ENCODE data around the gene RUVBL2.

RUVBL2 gene

DNA sequence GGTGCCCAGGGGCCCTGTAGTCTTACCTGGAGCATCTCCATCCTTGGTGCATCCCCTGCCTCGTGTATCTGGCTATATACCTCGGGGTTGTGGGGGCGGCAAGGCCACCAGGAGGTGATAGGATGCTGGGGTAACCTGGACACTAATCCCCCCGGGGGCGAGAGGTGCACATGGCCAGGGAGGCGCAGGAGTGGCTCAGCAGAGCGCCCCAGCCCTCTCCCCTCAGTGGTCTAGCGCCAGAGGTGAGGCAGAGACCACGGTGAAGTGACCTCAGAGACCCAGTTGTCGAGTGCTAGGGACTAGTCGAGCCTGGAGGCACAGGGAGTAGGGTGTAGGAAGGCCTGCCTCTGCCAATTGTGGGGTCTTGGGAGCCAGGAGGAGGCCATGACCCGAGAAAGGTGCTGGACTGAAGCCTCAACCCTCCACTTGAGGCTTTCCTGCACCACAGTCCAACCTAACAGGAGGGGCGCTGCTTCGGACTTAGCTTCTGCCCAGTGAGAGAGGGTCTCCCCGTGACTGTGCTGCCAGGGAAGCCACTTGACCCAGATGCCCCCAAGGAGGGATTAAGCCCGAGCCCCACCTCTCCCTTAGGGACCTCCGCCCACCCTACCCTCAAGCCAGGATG lies 23.5 kb downstream of the RUVBL2 start, which contains the start of gene LHB:
Gene LHB, minus strand, starts transcription at position 51 of the 625 bp plus-strand sequence. Its CDS starts 10 bp downstream, at position 41.
- TF ChIP-seq SIN3A (IDR thresholded peaks at IDR 0.05; ENCODE audit: borderline replicate concordance, insufficient read depth, low read length): no peak
- no peak for TF ChIP-seq TAF1 (IDR thresholded peaks at IDR 0.05; ENCODE audit: borderline replicate concordance, insufficient read depth, low read length)
- no peak for TF ChIP-seq FOXP2 (optimal IDR thresholded peaks at IDR 0.05; ENCODE audit: borderline replicate concordance, extremely low read depth, extremely low read length, insufficient read depth)
- no peak; the same call in 1 of the 2 replicates for TF ChIP-seq POLR2AphosphoS5 (IDR thresholded peaks at IDR 0.05; ENCODE audit: low read depth, low read length)
- TF ChIP-seq, protein P1, sequence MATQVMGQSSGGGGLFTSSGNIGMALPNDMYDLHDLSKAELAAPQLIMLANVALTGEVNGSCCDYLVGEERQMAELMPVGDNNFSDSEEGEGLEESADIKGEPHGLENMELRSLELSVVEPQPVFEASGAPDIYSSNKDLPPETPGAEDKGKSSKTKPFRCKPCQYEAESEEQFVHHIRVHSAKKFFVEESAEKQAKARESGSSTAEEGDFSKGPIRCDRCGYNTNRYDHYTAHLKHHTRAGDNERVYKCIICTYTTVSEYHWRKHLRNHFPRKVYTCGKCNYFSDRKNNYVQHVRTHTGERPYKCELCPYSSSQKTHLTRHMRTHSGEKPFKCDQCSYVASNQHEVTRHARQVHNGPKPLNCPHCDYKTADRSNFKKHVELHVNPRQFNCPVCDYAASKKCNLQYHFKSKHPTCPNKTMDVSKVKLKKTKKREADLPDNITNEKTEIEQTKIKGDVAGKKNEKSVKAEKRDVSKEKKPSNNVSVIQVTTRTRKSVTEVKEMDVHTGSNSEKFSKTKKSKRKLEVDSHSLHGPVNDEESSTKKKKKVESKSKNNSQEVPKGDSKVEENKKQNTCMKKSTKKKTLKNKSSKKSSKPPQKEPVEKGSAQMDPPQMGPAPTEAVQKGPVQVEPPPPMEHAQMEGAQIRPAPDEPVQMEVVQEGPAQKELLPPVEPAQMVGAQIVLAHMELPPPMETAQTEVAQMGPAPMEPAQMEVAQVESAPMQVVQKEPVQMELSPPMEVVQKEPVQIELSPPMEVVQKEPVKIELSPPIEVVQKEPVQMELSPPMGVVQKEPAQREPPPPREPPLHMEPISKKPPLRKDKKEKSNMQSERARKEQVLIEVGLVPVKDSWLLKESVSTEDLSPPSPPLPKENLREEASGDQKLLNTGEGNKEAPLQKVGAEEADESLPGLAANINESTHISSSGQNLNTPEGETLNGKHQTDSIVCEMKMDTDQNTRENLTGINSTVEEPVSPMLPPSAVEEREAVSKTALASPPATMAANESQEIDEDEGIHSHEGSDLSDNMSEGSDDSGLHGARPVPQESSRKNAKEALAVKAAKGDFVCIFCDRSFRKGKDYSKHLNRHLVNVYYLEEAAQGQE (IDR thresholded peaks at IDR 0.05; ENCODE audit: insufficient read depth in 1 of 2, low read depth in 2 of 2, low read length in 2 of 2): no peak

DNA sequence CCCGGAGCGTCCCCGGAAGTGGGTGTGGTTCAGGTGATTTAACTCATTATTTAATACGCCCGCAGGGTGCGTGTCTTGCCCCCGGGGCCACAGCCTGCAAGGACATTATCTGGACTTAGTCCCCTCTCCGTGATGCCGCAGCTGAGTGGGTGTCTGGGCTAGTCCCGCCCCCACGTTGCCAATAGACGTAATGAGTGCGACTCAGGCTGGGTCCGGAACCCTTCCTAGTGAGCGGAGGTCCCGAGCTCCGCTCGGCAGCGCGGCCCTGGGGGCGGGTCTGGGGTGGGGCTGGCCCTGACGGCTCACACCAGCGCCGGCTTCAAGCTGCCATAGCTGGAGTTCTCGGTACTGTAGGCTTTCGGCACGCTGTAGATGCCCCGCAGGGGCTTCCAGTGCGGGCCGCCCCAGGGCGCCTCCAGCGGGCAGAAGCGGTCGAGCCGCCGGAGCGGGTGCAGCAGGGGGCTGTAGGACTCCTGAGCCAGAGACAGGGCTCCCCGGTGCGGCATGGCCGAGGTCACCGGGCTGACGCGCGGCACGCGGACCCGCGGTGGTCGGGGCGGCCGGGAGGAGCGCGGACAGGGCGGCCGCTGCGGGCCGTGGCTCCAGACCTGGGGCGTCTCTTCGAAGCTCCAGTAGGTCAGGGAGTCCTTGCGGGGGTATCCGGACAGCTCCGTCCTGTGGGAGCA lies 24.1 kb downstream of the RUVBL2 start:
- TF ChIP-seq TAF1 (IDR thresholded peaks at IDR 0.05; ENCODE audit: borderline replicate concordance, insufficient read depth, low read length): no peak
- TF ChIP-seq POLR2AphosphoS5 (IDR thresholded peaks at IDR 0.05; ENCODE audit: low read depth, low read length): peak; percentile 36

DNA sequence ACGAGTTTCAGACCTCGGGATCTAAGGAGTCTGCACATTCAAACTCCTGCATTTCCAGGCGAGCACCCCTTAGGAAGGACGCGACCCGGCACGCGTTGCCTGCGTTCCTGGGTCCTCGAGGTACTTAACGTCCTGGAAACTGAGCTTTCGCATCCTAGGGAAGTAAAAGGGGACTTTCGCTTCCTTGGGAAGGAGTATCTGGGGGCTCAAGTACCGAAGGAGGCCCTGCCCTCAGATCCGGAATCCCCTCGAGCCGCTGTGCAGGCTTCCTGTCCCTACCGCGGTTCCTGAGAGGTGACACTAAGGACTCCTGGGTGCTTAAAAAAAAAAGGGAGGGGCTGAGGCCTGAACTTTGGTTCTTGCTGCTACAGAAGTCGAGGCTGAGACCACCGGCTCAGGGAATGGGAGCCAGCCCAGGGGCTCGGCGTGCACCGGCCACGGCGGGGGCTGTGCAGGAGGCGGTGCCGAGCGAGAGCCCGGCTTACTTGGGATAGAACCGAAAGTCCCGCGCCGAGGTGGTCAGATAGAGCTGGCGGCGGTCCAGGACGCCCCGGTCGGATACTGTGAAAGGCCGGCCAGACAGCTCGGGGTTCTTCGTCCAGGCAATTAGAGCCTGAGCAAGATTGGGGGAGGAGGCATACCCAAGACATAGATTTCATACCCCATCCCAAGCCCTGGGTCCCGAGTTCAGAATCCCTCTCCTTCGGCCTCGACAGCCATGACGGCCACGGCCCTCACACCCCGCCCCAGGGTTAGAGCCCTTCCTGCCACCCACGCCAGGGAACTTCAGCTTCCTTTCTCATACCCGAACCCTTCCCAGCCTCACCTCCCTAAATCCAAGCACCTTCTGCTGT lies 24.9 kb downstream of the RUVBL2 start:
- 0 out of 2 replicates have a peak, but pooled peaks have one; percentile 20 for TF ChIP-seq POLR2AphosphoS5 (IDR thresholded peaks at IDR 0.05; ENCODE audit: low read depth, low read length)

DNA sequence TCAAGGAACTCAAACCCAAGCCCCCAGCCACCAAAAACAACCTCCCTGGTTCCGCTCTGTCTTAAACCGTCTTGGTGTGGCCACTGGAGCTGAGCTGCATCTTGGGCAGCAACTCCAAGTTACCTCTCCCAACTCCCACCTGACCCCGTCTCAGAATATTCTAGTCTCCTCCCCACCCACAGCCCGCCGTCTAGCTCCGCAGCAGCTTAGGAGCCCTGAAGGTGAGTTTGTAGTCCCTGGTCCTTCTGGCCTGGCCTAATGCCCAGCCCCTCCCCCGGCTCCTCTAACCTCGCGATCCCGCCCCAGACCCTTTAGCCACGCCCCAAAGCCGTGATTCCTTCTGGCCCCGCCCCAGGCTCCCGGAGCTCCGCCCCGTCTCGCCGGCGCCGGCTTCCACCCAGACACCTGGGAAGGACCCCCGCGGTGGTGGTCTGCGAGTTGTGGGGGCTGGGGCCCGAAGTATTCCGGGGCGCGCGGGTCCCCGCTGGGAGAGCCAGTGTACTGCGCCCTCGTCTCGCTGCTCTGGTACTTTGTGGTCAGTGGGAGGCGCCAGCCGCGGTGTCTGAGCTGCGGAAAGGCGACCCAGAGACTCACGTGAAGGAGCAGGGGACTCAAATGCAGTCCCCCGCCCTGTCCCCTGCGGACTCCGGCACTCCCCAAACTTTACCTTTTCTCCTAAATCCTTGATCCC lies 25.7 kb downstream of the RUVBL2 start:
- no peak for TF ChIP-seq TAF1 (IDR thresholded peaks at IDR 0.05; ENCODE audit: borderline replicate concordance, insufficient read depth, low read length)

DNA sequence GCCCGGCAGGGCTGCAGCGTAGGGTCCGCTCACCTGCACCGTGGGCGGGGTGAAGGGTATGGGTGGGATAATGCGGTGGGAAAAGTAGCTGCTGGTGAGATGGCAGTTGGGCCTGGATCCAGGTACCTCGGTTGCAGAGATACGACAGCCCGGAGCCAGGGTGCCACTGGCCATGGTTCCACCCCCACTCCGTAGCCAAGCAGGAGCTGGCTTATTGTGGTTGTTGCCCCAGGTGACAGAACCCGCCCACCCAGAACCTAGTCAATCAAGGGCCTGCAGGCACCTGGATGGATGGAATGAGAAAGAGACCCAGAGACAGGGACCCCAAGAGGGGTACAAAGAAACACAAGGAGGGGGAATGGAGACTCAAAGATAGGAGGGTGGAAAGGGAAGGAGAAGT lies 26.7 kb downstream of the RUVBL2 start:
- TF ChIP-seq TAF1 (IDR thresholded peaks at IDR 0.05; ENCODE audit: borderline replicate concordance, insufficient read depth, low read length) (no peak), FOXP2 (optimal IDR thresholded peaks at IDR 0.05; ENCODE audit: borderline replicate concordance, extremely low read depth, extremely low read length, insufficient read depth) (no peak), SIN3A (IDR thresholded peaks at IDR 0.05; ENCODE audit: borderline replicate concordance, insufficient read depth, low read length) (no peak), POLR2AphosphoS5 (IDR thresholded peaks at IDR 0.05; ENCODE audit: low read depth, low read length) (no peak)
- TF ChIP-seq, protein P1 (IDR thresholded peaks at IDR 0.05; ENCODE audit: insufficient read depth in 1 of 2, low read depth in 2 of 2, low read length in 2 of 2): no peak

DNA sequence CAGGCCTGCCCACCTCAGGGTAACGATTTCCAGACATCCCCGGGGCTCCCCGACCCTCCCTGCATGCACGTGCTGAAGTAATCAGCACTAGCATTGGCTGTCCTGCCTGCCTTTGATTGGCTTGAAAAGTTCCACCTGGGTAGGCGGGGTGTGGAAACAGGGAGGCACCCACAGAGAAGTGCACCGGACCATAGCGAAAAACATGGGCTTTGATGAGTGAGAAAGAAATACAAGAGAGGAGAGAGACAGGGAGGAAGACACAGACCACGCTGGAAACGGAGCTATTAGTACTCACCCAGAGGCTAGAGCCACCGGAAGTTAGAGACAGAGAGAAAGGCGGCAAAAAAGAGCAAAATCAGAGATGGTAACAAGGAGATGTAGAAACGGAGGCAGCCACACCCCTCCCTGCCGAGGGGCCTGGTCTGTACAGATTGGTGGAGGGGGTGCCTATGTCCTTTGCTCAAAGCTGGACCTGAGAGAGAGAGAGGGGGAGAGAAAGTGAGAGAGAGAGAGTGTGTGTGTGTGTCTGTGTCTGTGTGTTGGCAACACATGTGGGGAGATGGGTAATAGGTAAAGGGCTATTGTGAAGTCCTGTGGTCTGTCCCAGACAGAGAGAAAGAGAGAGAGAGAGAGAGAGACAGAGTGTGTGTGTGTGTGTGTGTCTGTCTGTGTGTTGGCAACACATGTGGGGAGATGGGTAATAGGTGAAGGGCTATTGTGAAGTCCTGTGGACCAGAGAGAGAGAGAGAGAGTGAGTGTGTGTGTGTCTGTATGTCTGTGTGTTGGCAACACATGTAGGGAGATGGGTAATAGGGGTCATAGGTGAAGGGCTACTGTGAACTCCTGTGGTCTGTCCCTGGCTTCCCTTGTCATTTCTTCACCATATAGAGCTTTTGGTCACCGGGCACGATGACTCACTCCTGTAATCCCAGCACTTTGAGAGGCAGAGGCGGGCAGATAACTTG lies 27.5 kb downstream of the RUVBL2 start:
- no peak for TF ChIP-seq FOXP2 (optimal IDR thresholded peaks at IDR 0.05; ENCODE audit: borderline replicate concordance, extremely low read depth, extremely low read length, insufficient read depth)
- no peak for TF ChIP-seq POLR2AphosphoS5 (IDR thresholded peaks at IDR 0.05; ENCODE audit: low read depth, low read length)
- TF ChIP-seq, protein P1 (IDR thresholded peaks at IDR 0.05; ENCODE audit: insufficient read depth in 1 of 2, low read depth in 2 of 2, low read length in 2 of 2): no peak
- TF ChIP-seq TAF1 (IDR thresholded peaks at IDR 0.05; ENCODE audit: borderline replicate concordance, insufficient read depth, low read length): peak; percentile 32; the same call in 1 of the 2 replicates
- no peak for TF ChIP-seq SIN3A (IDR thresholded peaks at IDR 0.05; ENCODE audit: borderline replicate concordance, insufficient read depth, low read length)

Measured in PFSK-1 (cell line).